Astrocyte of the hippocampus (primary cell): ENCODE measurements around the gene NUP93.
A peak's percentile ranks its signal among the peaks of the same experiment; 100 is the strongest.

Experiments
- DNase-seq: peaks from one replicate; pipeline ENCODE4 v3.0.0; 2011; ENCODE audit warnings: low read depth, low spot score

NUP93 gene

GRCh38 chr16:56814537-56815432 lies 84.9 kb downstream of the NUP93 start:
- DNase-seq: peak; percentile 73

DNA sequence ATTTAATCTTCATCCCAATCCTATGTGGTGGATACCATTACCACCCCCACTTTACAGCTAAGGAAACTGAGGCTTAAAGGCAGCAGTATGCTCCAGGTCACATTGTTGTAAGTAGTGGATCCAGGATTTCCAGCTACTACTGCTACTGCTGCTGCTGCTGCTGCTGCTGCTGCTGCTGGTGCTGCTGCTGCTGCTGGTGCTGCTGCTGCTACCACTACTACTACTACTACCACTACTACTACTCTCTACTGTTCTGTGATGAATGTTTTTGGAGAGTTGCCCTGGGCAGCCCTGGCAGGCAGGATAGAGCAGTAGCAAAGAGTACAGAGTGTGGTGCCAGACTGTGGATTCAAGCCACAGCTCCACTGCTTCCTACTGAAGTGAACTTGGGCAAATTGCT lies 85.8 kb downstream of the NUP93 start:
- peak; percentile 50 for DNase-seq

DNA sequence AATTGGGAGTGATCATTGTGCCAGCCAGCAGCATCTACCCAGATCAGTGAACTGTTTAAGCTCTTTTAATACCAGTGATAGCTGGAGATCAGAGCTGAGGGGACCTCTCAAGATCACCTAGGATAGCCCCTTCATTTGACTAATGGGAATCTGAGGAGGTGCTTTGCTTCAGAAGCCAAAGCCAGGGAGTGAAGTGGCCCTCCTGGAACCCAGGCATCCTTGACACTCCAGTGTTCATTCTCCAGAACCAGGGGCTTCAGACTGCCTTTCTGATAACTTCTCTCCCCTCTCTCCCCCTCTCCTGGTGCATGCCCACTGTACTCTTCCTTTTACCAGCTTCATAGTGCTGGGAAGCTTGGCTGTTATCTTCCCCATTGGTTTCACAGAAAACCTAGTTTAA lies 87.1 kb downstream of the NUP93 start:
- DNase-seq: no peak

DNA sequence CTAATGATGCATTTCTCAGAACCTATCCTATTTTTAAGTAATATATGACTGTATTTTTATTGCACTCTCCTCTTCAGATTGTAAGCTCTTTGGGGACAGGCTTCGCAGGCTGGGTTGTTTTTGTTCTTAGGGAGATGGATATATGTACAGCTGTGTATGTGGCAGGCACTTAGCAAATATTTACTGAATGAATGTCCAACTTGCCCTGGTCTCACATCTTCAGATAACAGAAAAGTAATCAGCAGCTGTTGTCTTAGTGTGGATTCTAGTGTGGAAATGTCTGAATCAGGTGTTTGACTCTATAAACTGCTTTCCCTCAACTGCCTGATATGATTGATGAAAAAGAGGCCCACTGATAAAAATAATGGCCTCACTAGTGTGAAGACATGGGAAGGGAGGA lies 88.0 kb downstream of the NUP93 start:
- no peak for DNase-seq

DNA sequence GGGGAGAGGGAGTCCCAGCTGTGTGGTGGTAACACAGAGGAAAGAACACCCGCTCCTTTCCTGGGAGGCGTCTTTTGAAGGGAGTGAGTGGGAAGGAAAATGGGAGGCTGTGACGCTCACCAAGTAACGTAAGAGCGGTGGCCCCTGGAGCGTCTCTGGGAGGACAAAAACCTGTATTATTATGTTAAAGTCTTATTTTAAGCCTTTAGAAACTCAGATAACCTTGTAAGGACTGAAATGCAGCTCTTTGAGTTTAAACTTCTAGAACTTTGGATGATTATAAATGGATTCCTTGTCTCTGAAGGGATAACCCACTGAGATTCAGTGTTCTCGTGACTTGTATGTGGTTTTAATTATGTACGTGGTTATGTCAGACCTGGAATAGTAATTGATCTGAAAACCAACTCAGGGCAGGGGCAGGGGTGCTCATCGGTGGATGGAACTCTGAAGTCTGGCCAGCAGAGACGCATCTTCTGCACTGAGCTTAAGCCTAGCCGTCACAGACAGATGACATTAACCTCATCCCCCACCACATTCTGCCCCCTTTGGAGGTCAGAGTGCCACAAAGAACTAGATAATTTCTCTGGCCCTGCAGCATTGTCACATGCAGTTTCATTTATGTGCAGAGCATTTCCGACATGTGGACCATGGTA lies 93.3 kb downstream of the NUP93 start:
- DNase-seq: no peak

DNA sequence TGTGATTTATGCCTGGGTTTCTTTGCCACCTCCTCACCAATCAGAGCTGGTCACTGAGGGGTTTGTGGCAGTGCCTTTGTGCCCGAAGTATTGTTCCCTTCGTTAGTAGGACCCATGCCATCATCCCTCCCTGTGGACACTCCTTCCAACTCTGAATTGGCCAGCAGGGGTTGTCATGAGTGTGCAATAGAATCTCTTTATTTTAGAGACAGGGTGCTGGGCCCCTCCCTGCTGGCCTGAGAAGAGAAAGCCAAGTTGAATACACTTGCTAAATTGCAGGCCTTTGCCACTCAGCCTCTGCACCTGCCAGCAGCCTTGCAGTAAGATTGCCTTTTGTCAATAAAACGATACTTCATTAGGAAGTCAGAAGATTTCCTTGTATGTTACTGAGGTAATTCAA lies 94.4 kb downstream of the NUP93 start:
- DNase-seq: peak; percentile 44

DNA sequence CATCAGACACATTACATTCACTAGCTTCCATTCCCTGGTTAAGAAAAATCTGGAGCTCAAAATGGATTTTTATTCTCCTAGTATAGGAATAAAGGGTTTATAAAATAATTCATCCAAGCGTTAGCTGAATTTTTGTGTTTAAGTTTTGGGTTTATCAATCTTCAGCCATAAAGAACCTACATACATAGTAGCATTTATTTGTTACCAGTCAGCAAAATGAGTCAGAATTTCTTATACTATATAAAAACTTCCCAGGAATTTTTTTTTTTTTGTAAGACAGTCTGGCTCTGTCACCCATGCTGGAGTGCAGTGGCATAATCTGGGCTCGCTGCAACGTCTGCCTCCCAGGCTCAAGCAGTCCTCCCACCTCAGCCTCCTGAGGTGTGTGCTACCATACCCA lies 94.9 kb downstream of the NUP93 start:
- no peak for DNase-seq

- DNase-seq: no peak
Observed at GRCh38 chr16:56825826-56826225, 95.9 kb downstream of the NUP93 start.

DNA sequence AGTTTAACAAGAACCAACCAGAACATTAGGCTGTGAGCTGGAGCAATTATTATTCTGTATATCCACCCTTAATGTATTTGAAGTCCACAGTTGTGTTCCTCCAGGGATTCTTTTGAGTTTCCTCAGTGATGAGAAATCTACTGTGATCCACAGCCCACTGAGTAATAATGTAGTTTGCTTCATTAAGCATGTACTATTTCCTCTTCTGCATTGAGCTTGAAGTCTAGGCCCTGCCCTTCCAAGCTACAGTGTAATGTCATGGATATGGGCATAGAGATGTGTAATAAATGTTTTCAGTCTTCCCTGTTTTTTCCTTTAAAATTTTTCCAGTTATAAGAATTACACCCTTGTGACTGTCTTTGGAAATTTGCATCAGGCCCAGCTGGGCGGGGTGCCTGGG lies 98.7 kb downstream of the NUP93 start:
- peak; percentile 22 for DNase-seq

DNA sequence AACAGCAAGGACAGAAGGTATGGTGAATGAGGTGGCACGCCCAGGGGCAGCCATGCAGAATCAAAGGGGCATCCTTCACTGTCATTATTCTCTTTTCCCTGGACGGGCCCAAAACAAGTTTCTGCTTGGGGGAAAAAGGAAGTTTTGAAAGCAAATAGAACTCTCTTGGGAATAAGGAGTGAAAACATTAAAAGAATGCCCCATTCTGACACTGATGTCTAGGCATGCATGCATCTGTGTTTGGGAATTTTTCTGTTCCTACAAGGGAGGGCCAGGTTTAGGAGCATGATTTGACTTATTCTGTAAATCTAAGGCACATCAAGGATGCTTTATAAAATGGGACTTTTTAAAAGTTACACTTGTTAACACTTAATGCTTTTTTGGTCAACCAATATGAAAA lies 100.7 kb downstream of the NUP93 start:
- peak; percentile 39 for DNase-seq

DNA sequence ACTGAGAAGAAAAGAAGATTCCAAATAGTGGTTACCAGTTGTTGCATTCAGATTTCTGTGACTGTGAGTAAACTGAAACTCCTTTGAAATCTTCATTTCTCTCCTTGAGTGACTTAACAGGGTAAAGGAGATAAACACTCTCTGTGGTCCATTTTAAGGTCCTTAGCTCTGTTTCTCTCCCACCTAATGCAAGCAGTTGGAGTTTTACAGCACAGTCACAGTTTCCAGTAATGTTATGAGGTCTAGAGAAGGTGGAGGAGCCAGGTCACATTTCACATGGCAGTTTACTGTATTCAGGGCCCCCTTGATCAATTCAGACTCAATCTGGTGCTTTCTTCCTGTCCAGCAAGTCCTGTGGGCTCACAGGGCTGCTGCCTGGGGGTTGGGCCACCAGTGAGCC lies 102.8 kb downstream of the NUP93 start:
- DNase-seq: no peak

GRCh38 chr16:56833243-56833970 lies 103.5 kb downstream of the NUP93 start:
- DNase-seq: peak; percentile 82

- no peak for DNase-seq
Observed at GRCh38 chr16:56835320-56835719, 105.4 kb downstream of the NUP93 start.

GRCh38 chr16:56836410-56837230 lies 106.7 kb downstream of the NUP93 start:
- DNase-seq: no peak

DNA sequence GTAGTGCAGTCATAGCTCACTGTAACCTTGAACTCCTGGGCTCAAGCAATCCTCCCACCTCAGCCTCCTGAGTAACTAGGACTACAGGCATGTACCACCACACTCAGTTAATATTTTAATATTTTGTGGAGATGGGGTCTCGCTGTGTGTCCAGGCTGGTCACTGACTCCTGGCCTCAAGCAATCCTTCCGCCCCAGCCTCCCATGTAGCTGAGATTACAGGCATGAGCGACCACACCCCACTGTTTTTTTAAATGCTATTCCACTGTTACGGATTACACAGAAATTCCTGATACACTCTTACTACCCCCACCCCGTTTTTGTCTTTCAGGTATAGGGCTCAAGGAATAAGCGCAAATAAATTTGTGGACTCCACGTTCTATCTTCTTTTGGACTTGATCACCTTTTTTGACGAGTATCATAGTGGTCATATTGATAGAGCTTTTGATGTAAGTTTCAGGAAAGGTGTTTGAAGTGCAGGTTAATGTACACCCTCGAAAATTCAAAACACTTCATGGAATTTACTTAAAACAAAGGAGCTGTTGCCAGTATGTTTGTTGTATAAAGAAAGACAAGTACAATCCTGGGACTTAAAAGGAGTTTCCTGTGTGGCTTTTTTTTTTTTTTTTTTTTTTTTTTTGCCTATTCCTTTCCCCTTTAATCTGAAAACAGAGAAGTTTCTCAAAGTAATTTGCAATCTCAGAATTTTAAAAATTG lies 108.9 kb downstream of the NUP93 start:
- no peak for DNase-seq

DNA sequence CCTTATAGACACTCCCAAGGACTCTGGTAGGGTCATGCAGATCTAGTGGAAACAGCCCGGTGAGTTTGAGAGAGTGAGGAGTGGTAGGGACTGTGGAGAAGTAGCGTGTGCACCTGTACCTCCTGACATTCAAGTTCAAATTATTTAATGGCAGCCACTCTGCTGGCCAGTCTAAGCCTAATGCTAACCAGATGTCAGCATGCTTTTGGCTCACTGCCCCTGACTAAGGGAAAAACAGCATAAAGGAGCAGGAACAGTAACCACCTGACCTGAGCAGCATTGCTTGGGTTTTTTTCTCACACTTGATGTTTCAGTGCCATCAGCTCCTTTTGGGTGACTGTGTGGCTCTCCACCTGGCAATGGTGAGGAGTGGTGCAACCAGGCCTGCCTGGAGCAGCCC lies 111.3 kb downstream of the NUP93 start:
- DNase-seq: peak; percentile 20

DNA sequence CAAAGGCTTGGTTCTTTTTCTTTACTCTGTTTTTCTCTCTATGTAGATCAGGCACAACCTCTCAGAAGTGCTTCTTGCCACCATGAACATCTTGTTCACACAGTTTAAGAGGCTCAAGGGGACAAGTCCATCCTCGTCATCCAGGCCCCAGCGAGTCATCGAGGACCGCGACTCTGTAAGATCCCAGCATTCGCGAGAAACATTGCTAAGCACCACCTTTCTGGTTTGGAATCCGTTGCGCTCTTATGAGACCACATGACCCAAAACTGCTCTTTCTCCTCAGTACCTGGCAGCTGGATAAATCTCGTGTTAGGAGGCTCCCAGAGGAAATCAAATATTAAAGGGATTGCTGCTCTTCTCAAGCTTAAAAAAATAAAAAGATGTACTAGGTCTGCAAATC lies 111.7 kb downstream of the NUP93 start:
- no peak for DNase-seq

DNA sequence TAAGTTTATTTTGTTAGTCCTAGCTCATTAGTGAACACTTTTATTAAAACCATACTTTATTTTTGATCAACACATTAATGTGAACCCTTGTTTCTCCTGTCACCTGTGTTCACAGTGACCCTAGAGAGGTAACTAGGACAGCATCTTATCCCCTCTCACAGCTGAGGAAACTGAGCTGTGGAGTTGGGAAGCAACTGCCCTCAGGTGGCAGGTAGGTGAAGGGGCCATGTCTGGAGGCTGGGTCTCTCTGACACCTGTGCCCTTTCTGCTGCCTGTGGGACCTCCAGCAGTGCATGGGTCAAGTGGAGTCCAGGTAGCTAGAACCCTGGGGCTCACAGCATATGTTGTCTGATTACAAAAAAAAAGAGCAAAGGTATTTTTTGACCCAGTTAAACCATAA lies 112.2 kb downstream of the NUP93 start:
- DNase-seq: no peak

DNA sequence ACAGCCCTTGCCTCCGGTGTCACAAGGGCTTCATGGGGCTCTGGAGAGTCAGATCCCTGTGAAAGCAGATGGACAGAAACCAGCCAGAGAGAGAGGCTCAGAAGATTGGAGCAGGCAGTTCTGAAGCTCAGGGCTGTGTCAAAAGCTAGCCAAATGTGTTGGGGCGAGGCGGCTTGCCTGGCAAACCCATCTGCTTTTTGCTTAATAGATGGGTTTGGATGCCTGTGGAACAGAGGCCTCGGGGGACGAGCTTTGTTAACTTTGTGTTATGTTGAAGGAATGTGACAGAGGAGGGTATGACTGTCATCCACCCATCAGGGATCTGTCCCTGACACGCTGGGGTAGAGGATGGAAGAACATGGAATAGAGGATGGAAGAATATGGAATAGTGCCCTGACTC lies 114.1 kb downstream of the NUP93 start:
- DNase-seq: no peak

DNA sequence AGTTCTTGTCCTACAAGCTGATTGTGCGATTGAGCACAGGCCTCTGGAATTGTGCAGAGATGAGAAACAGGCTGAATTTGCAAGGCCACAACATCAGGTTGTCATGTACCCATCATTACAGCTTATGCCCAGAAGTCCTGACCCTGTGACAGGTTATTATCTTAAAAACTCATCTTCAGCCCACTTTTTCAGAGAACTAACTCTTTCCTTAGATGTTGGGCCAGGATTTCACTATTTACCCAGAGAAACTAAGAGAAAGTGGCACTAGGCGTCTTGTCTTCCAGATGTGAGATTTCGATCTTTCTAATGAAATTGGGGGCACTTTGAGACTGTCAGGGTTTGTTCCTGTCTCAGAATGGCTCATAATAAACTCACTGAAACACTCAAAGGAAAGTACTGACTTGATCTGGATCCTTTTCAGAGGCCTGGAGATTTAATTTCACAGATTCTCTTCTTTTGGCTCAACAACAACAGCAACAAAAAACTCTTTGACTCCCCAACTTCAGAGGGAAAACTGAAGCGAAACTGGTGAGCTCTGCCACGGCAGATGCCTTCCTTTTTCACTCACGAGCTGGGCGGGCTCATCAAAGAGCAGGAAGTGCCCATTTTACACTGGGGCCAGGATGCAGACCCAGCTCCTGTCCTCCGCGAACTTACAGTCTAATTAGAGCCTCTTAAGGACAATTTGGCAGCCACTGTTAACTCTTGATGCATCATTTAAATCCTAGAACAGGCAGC lies 117.4 kb downstream of the NUP93 start:
- peak; percentile 19 for DNase-seq
